GM19193 (cell line): ENCODE data around the gene SNAPC4.

Source experiments
- POLR2A ChIP-seq: IDR thresholded peaks from 4 replicates; pipeline ENCODE4 v1.6.1; 2011; ENCODE audit not compliant: insufficient read depth, insufficient read length; ENCODE audit errors: extremely low read depth

Gene SNAPC4

GRCh38 chr9:136363106-136363948, 36.6 kb downstream of the SNAPC4 start, which contains the start of gene DNLZ:
TSS of gene DNLZ (minus strand) at chr9:136363744. CDS start at chr9:136363714, 30 bp downstream.
- peak; percentile 80 for TF ChIP-seq POLR2A

- no peak for TF ChIP-seq POLR2A
Observed at GRCh38 chr9:136362450-136362784, 37.6 kb downstream of the SNAPC4 start.

- TF ChIP-seq POLR2A = no peak
Observed at GRCh38 chr9:136361754-136362449, 38.1 kb downstream of the SNAPC4 start.

DNA sequence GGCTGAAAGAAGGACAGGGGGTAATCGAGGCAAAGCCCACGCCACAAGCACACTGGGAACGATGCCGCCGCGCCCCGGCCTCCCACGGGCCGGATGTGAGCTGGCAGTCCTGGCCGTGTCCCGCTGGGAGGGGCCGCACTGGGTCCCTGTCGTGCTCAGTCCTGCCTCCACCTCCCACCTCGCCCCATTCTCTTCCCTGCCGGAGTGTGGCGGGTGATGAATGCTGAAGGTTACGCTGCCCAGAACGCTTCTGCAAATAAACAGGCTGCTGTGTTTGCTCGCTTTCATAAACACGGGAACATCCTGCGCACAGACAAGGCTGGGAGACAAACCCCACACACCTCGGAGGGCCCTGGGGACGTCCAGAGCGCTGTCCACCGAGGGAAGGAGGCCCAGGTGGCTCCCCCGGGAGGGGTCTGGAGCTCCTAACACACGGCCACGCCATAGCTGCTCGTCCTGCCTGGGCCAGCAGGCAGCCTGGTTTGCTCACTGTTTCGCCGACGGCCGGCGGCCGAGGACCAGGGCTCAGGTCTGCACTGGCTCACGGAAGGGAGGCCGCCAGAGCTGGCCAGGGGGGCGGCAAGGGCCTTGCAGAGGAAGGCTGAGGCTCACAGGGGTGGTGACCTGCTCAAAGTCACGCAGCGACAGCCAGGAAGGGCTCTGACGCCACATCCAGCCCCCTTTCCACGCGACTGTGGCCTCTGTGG, 38.8 kb downstream of the SNAPC4 start:
- no peak for TF ChIP-seq POLR2A

GRCh38 chr9:136359774-136360718, 39.9 kb downstream of the SNAPC4 start:
- no peak for TF ChIP-seq POLR2A

DNA sequence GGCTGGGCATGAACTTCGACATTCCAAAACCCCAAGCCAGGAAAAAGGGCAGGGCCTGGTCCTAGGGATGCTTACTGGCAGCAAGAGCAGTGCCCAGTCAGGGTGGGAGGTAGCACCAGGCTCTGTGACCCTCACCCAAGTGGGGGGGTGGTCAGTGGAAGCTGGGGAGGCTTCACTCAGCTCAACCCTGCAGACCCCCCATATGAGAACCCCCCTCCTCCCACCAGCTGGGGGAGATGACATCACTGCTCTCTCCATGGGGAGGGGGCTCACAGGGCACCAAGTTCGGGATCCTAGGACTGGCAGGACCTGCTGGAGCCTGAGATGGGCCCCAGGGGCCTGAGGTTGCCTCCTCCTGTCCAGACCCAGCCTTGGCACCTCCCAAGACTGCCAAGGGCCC, 41.1 kb downstream of the SNAPC4 start:
- no peak for TF ChIP-seq POLR2A

GRCh38 chr9:136358016-136358415, 42.0 kb downstream of the SNAPC4 start:
- no peak for TF ChIP-seq POLR2A

- no peak for TF ChIP-seq POLR2A
Observed at GRCh38 chr9:136357202-136357725, 42.7 kb downstream of the SNAPC4 start.

DNA sequence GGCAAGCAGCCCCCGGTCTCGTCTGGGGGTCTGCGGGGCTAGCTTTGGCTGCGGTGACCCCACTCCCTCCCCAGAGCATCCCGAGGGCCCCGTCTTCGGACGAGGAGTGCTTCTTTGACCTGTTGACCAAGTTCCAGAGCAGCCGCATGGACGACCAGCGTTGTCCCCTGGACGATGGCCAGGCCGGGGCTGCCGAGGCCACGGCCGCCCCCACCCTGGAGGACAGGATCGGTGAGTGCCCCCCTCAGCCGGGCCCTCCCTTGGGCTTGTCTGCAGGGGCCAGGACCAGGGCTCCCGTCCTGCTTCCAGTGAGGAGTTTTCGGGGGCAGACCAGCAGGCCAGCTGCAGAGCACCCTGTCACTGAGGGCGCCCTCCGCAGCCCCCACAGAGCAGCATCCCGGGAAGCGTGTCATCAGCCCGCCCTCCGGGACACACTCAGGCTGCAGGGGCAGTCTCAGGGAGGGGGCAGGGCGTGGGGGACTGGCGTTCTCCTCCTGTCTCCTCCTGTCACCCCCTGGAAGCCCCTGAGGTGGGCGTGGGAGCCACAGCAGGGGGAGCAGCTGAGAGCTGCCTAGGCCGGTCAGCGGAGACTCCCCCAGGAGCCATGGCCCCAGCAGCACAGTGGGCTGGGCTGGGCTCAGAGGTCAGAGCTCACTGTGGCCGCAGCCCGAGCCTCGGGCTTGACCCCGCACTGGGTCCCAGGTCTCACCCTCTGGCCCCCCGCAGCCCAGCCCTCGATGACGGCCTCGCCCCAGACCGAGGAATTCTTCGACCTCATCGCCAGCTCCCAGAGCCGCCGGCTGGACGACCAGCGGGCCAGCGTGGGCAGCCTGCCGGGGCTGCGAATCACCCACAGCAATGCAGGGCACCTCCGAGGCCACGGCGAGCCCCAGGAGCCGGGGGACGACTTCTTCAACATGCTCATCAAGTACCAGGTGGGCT, 44.1 kb downstream of the SNAPC4 start:
- TF ChIP-seq POLR2A = no peak

GRCh38 chr9:136354592-136355085, 45.3 kb downstream of the SNAPC4 start:
- no peak for TF ChIP-seq POLR2A

GRCh38 chr9:136353757-136354488, 46.0 kb downstream of the SNAPC4 start:
- TF ChIP-seq POLR2A = no peak

DNA sequence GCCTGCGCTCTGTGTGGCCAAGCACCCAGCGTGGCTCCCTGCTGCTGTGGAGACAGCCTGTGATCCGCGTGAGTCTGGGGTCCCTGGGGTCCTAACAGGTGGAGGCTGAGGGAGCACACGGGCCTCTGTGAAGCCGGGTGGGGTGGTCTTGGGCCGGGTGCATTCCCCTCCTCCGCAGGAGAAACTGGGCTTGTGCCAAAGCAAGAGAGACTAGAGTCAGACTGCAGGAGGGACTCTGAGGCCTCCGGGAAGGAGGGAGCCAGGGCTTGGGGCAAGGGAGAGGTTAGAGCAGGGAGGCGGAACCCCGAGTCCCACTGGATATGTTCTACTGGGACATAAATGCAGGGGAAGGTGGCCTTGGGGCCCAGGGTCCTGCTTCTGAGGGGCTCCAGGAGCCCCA, 46.9 kb downstream of the SNAPC4 start:
- no peak for TF ChIP-seq POLR2A
